SK-N-DZ (cell line): Measurements from ENCODE around the gene COG8.

Experiments
- DNase-seq: peaks from one replicate; pipeline ENCODE4 v3.0.0-alpha.2; 2015; ENCODE audit warnings: low spot score

The COG8 gene

GRCh38 chr16:69348222-69348621, 8.9 kb upstream of the COG8 start:
- no peak for DNase-seq

GRCh38 chr16:69346683-69347082, 7.3 kb upstream of the COG8 start:
- no peak for DNase-seq

GRCh38 chr16:69345923-69346322, 6.6 kb upstream of the COG8 start:
- DNase-seq = no peak

- DNase-seq = no peak
Observed at GRCh38 chr16:69344171-69344570, 4.8 kb upstream of the COG8 start.

GRCh38 chr16:69340095-69340644, 806 bp upstream of the COG8 start:
- DNase-seq = no peak

DNA sequence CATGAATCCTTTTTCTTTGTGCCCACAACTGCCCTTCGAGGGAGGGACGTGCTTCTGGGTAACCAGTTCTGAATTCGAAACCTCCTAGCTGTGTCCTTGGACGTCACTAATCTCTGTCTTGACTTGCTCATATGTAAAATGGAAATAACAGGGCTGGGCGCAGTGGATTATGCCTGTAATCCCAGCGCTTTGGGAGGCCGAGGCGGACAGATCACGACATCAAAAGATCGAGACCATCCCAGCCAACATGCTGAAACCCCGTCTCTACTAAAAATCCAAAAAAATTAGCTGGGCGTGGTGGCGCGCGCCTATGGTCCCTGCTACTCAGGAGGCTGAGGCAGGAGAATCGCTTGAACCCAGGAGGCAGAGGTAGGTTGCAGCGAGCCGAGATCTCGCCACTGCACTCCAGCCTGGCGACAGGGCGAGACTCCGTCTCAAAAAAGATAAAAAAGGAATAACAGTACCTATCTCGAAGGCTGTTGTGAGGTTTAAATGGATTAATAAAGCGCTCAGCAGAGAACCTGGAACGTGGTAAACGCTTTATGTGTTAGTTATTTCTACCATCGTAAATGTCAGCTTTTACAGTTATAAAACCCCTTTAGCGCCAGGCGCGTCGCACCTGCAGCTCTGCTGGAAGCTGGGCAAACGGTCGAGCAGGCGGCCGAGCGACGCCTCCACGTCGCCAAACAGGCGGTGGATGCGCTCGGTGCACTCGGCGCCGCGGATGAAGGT, 641 bp downstream of the COG8 start:
- DNase-seq = no peak

DNA sequence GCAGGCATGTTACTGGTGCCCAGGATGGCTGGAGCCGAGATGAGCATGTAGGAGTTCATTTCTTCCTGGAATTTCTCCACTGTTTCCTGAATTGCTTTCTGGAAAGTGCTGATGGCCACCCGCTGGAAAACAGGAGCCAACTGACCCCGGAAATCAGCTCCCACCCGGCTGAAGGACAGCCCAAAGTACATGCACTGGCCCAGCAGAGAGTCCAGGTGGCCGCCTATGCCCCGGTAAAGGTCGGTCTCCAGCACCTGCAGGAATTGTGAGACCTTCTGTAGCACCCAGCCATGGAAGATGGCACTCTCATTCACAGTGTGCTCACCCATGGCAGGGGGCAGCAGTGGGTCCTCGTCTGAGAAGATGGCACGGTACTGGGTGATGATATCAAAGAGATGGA, 4.7 kb downstream of the COG8 start:
- no peak for DNase-seq

DNA sequence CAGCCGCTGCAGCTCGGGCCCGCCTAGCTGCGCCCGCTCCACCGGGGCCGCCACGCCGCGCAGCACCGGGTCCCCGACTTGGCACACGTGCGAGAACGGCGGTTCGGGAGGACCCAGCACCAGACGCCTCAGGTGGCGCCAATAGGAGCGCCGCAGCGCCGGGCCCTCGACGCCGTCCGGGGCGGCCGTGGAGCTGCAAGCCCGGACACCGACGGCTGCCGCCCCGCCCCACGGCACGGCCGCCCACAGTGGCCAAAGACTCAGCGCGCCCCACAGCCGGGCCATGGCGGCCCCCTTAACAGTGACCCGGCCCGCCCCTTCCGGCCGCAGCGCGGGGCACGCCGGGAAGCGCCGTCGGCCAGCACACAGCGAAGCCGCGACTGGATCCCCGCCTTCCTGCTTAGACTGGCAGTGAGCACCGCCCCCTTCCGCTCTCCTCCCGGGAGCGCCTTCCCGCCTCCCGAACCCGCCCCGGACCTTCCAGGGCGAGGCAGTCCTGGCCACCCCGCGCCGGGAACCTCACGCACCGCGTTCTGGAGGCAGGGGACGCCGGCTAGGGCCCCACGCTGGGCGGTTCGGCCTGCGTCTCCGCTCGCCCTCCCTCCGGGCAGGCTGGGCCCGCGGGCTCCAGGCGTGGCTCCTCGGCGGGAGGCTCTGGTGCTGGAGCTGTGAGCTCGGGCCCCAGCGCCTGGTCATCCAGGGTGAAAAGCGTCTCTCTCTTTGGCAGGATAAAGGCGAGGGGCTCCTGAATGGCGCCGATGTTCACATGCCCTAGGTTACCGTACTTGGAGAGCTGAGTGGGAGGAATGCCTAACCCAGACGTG, 8.9 kb downstream of the COG8 start, which contains the start of gene PDF:
Gene PDF, minus strand, starts transcription at position 303 of the 824 bp plus-strand sequence. Its CDS starts 18 bp downstream, at position 285.
- DNase-seq = peak; percentile 92

GRCh38 chr16:69329369-69330285, 9.7 kb downstream of the COG8 start:
- no peak for DNase-seq

DNA sequence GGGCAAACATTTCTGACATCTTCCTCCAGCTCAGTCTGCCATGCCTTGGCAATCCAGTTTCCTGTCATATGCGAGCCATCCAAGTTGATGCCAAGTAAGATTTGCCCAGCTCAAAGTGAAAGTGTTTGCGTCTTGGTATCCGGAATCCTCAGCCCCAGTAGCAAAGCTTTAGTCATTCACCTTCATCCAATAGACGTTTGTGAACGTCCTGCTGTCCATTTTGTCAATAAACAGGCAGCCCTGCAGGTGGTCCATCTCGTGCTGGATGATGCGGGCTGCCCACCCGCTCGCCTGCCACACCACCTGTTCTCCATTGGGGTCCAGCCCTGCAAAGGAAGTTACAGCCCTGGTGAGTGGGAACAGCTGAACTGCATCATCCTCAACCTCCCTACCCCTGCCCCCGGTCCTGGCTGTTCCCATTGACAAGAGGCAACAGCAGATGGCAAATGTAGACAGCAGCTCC, 10.5 kb downstream of the COG8 start:
- DNase-seq = no peak

DNA sequence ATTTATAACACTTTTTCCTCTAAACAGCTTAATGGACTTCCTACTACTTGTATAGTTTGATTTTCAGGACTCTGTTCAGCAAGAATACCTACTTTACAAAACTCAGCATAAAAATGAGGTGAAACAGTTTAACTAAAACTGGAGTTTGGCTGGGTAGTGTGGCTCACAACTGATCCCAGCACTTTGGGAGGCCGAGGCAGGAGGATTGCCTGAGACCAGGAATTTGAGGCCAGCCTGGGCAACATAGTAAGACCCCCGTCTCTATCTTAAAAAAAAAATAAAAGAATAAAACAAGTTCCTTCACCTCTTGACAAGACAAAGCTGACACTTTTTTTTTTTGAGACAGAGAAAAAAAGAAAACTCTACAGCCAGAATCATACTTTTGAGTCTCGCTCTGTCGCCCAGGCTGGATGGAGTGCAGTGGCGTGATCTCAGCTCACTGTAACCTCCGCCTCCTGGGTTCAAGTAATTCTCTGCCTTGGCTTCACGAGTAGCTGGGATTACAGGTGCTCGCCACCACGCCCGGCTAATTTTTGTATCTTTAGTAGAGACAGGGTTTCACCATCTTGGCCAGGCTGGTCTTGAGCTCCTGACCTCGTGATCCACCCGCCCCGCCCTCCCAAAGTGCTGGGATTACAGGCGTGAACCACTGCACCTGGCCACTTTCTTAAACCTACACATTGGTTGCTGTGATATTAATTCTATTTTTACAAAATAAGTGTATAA, 11.6 kb downstream of the COG8 start:
- no peak for DNase-seq

GRCh38 chr16:69326172-69326873, 13.0 kb downstream of the COG8 start:
- no peak for DNase-seq

- DNase-seq = no peak
Observed at GRCh38 chr16:69325784-69326171, 13.6 kb downstream of the COG8 start.

GRCh38 chr16:69324585-69325253, 14.6 kb downstream of the COG8 start:
- no peak for DNase-seq

DNA sequence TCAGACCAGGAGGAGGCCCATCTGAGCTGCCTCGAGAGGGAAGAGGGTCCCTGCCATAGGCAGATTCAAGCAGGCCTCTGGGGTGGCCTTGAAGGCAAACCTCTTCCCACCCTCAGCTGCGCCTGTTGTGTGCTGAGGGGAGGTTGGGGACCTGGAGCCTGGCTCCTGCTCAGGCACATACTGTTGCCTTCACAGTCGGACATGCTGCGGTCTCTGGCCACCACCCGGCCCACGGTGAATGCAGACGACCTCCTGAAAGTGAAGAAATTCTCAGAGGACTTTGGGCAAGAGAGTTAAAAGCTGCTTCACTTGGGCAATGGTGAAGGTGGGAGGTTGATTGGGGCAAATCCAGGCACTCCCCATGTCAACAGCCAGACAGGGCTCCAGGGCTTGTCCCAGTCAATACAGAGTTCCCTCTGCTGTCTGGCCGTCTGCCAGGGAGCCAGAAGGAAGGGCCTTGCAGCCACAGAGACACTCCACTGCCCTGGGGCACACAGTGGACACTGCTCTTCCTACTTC, 15.3 kb downstream of the COG8 start:
- no peak for DNase-seq

- no peak for DNase-seq
Observed at GRCh38 chr16:69323415-69323814, 15.9 kb downstream of the COG8 start.

DNA sequence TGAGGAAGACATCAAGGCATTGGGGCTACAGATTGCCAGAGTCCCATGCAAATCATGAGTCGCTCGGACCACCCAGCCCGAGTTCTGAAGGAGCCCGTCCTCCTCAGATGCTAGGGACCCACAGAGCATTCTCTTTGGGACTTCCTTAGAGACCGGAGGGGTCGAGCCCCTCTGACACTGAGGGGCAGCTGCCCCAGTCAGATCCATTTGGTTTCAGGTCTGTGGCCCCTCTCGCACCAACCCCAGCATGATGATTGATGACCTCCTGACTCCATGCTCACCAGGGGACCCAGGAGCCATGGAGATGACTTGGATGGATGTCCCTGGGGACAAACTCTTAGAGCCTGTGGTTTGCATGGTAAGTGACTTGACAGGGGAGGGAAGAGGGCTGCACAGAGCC, 17.0 kb downstream of the COG8 start:
- no peak for DNase-seq

DNA sequence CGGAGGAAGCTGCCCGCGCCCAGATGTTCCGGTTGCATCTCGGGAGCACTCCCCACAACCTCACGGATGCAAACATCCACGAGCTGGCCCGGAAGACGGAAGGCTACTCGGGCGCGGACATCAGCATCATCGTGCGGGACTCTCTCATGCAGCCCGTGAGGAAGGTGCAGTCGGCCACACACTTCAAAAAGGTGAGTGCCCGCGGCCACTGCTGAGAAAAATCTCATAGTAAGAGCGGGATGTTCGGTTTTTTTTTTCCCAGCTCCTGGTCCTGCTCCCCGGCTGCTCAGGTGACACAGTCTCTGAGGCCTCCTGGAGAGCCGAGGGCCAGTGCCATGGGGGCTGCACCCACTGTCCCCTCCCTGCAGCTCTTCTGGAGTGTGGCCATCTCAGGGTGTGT, 18.3 kb downstream of the COG8 start:
- DNase-seq = no peak

DNA sequence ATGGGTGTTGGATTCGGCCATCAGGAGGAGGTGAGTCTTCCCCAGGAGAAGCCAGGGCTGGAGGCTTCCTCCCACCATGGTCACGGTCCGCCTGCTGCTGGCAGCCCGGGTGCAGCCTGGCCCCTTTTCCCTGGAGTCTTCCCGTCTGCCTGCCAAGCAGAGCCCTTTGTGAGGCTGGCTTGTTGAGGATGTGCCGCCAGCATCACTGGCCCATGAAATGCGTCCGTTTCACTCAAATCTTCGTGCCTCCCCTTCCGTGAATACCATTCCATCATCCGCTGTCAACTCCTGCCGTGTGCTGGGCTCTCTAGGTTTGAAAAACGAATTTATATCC, 18.7 kb downstream of the COG8 start:
- DNase-seq = no peak
